Kidney (tissue), 14 donors: Measurements from ENCODE around the gene NOM1. TPM values are rescaled to one million over a fixed set of nuclear protein-coding genes. Genes with fewer than 3 reads are reported as not detected.
A peak's percentile ranks its signal among the peaks of the same experiment; 100 is the strongest.

Source experiments
- DNase-seq, 5 donors: peaks; one replicate each; pipeline ENCODE4 v3.0.0-alpha.2; 2013 to 2020
- FAIRE-seq: peaks from 2 replicates; lab custom pipeline; 2012; peaks lifted over from hg19 to GRCh38; lab: Jason Lieb, UNC
- H3K27ac ChIP-seq, 2 donors: one replicate each; pipeline ENCODE4 v1.7.0; 2013; ENCODE audit warnings: low read depth in 2 of 2, low read length in 2 of 2, inconsistent platforms in 1 of 2
- H3K27me3 ChIP-seq: one replicate; pipeline ENCODE4 v1.7.1; 2013; ENCODE audit warnings: low read length, inconsistent platforms; ENCODE audit not compliant: control insufficient read depth, insufficient read depth
- H3K36me3 ChIP-seq, 3 donors: one replicate each; pipeline versions ENCODE4 v1.7.0 to v1.7.1; 2013; ENCODE audit warnings: low read length in 3 of 3, control low read depth in 1 of 3, inconsistent platforms in 1 of 3; ENCODE audit not compliant: insufficient read depth in 3 of 3, control insufficient read depth in 2 of 3
- H3K4me1 ChIP-seq, 3 donors: one replicate each; pipeline versions ENCODE4 v1.7.0 to v1.7.1; 2013; ENCODE audit warnings: low read length in 3 of 3, inconsistent platforms in 1 of 3, low read depth in 1 of 3; ENCODE audit not compliant: control insufficient read depth in 2 of 3, insufficient read depth in 2 of 3
- H3K4me3 ChIP-seq, 3 donors: one replicate each; pipeline versions ENCODE4 v1.7.0 to v1.8.1; 2013; ENCODE audit warnings: low read length in 3 of 3, control low read depth in 1 of 3, inconsistent platforms in 1 of 3
- H3K9ac ChIP-seq, 3 donors: one replicate each; pipeline versions ENCODE4 v1.7.0 to v1.7.1; 2013; ENCODE audit warnings: low read length in 3 of 3, control low read depth in 1 of 3, inconsistent platforms in 1 of 3
- H3K9me3 ChIP-seq, 3 donors: one replicate each; pipeline versions ENCODE4 v1.7.0 to v1.7.1; 2013; ENCODE audit warnings: low read length in 3 of 3, control low read depth in 1 of 3, inconsistent platforms in 1 of 3; ENCODE audit not compliant: control insufficient read depth in 2 of 3, insufficient read depth in 1 of 3
- intact Hi-C: fragments of 100-400 bp; cut with DNase I; formaldehyde crosslinking; loops from one replicate; pipeline ENCODE4 v1.11.1; 2022
- polyA plus RNA-seq: library from polyadenylated mRNA; stranded (reverse); fragments of 350-450 nt; fragmentation: Illumina TruSeq; extraction: RNeasy Lipid Tissue Mini Kit (QIAGEN cat#74804); gene quantifications from one replicate; pipeline ENCODE4 v1.2.3, GENCODE V29; 2014; ENCODE audit warnings: low read depth, low replicate concordance; ENCODE audit not compliant: insufficient read depth
- total RNA-seq: library from RNA; stranded (reverse); fragmentation: NEBNext Ultra II Directional; extraction: Animal tissue kit (Norgen Biotek cat#: 25700); gene quantifications from one replicate; pipeline ENCODE4 v1.2.1, GENCODE V29; 2021
- TF ChIP-seq, protein P1 (sequence below): IDR thresholded peaks from 3 replicates; pipeline ENCODE4 v1.5.1; 2012; ENCODE audit warnings: mild to moderate bottlenecking, moderate library complexity, borderline replicate concordance; ENCODE audit not compliant: insufficient read depth; ENCODE audit errors: extremely low read depth
- donor health status: control.
- donor health status: control.
- donor health status: control.
- donor health status: control.
- donor health status: control.
- donor health status: DM: yes; HTN: yes; CAD: no.
- donor health status: Normal renal cell carcinoma (clear cell type).

The NOM1 gene
- total and polyA plus RNA-seq, 2 donors from 2014 or later, result 5.8 to 17.6 TPM

DNA sequence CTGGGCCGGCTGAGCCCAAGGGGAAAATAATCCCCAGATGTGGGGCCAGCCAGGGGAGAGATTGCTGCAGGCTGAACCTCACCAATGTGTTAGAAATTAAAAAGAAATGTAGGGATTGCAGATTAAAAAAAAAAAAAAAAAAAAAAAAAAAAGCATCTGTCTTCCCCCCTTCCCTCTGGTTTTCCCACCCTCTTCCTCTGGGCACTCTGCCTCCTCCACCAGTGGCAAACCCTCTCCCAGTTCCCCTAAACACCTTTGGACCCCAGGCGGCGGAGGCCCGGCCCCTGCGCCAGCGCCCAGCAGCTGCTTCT, 53.9 kb downstream of the NOM1 start:
- FAIRE-seq, result no peak

GRCh38 chr7:157003756-157004520, 54.4 kb downstream of the NOM1 start:
- H3K27me3 ChIP-seq, result peaks cover 61% of the 10 kb centered on the region

More for the DNA sequence above, 53.9 kb downstream of the NOM1 start:
- H3K27me3 ChIP-seq, result peaks cover 64% of the 10 kb centered on the region
- intact Hi-C loops, result no loop called here
- TF ChIP-seq, protein P1, sequence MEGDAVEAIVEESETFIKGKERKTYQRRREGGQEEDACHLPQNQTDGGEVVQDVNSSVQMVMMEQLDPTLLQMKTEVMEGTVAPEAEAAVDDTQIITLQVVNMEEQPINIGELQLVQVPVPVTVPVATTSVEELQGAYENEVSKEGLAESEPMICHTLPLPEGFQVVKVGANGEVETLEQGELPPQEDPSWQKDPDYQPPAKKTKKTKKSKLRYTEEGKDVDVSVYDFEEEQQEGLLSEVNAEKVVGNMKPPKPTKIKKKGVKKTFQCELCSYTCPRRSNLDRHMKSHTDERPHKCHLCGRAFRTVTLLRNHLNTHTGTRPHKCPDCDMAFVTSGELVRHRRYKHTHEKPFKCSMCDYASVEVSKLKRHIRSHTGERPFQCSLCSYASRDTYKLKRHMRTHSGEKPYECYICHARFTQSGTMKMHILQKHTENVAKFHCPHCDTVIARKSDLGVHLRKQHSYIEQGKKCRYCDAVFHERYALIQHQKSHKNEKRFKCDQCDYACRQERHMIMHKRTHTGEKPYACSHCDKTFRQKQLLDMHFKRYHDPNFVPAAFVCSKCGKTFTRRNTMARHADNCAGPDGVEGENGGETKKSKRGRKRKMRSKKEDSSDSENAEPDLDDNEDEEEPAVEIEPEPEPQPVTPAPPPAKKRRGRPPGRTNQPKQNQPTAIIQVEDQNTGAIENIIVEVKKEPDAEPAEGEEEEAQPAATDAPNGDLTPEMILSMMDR, result no peak
- no peak overlapping the region for H3K27ac ChIP-seq
- no peaks in the 10 kb centered on the region for H3K9me3 ChIP-seq
- no peak for DNase-seq
- no peak overlapping the region for H3K4me3 ChIP-seq
- H3K36me3 ChIP-seq, result no peaks in the 10 kb centered on the region
- H3K4me1 ChIP-seq, result peaks cover 0 to 2% (median 0%) of the 10 kb centered on the region in 3 donors
- no peak overlapping the region for H3K9ac ChIP-seq

GRCh38 chr7:157004521-157005455, 55.3 kb downstream of the NOM1 start:
- Histone ChIP-seq H3K36me3 (no peaks in the 10 kb centered on the region), H3K4me3 (no peak overlapping the region), H3K9me3 (no peaks in the 10 kb centered on the region), H3K4me1 (peaks cover 0 to 5% (median 0%) of the 10 kb centered on the region in 3 donors), H3K27me3 (peaks cover 57% of the 10 kb centered on the region), H3K9ac (no peak overlapping the region), H3K27ac (no peak overlapping the region)
- intact Hi-C loops, result no loop called here
- TF ChIP-seq, protein P1, result no peak
- DNase-seq, result peak in 1 of 5 donors; percentile 14
- FAIRE-seq, result no peak

More at GRCh38 chr7:157003756-157004520, 54.4 kb downstream of the NOM1 start:
- FAIRE-seq (no peak), DNase-seq (peak in 3 of 5 donors; percentile 58 to 69 (median 62))
- Histone ChIP-seq H3K9ac (no peak overlapping the region), H3K36me3 (no peaks in the 10 kb centered on the region), H3K4me3 (no peak overlapping the region), H3K4me1 (peaks cover 0 to 2% (median 0%) of the 10 kb centered on the region in 3 donors), H3K9me3 (no peaks in the 10 kb centered on the region), H3K27ac (no peak overlapping the region)
- intact Hi-C loops, result no loop called here
- TF ChIP-seq, protein P1, result no peak
